Globus pallidus (tissue), 1 donor: ENCODE measurements around the gene PIGX.

Experiments
- DNase-seq: peaks from one replicate; pipeline ENCODE4 v3.0.0-alpha.2; 2015; ENCODE audit warnings: low spot score

PIGX gene

GRCh38 chr3:196757876-196758739, 45.9 kb downstream of the PIGX start:
- peak; percentile 76 for DNase-seq

GRCh38 chr3:196763179-196763578, 51.0 kb downstream of the PIGX start:
- peak; percentile 41 for DNase-seq

GRCh38 chr3:196765454-196765853, 53.3 kb downstream of the PIGX start:
- DNase-seq = no peak

- no peak for DNase-seq
These were observed 58.9 kb downstream of the PIGX start for GRCh38 chr3:196771067-196771466.

GRCh38 chr3:196772102-196772501, 59.9 kb downstream of the PIGX start:
- no peak for DNase-seq

GRCh38 chr3:196772897-196773296, 60.7 kb downstream of the PIGX start:
- DNase-seq = peak; percentile 86

GRCh38 chr3:196774191-196774820, 62.1 kb downstream of the PIGX start:
- DNase-seq = no peak

- no peak for DNase-seq
These were observed 62.8 kb downstream of the PIGX start for GRCh38 chr3:196774848-196775422.

GRCh38 chr3:196775938-196776337, 63.8 kb downstream of the PIGX start:
- no peak for DNase-seq

GRCh38 chr3:196777836-196778235, 65.7 kb downstream of the PIGX start:
- no peak for DNase-seq

GRCh38 chr3:196778755-196779154, 66.6 kb downstream of the PIGX start:
- DNase-seq = no peak

- no peak for DNase-seq
These were observed 70.3 kb downstream of the PIGX start for GRCh38 chr3:196782511-196782910.
